EL (cell line): Measurements from ENCODE around the gene PABPN1L.
"Not testable (repeated sequence)": the region's sequence is repeated elsewhere in the genome, so short reads cannot be mapped to it uniquely, and the experiment has no call there.

Experiments
- DNase-seq: peaks from one replicate; pipeline ENCODE4 v3.0.0-alpha.2; 2016

The PABPN1L gene

DNA sequence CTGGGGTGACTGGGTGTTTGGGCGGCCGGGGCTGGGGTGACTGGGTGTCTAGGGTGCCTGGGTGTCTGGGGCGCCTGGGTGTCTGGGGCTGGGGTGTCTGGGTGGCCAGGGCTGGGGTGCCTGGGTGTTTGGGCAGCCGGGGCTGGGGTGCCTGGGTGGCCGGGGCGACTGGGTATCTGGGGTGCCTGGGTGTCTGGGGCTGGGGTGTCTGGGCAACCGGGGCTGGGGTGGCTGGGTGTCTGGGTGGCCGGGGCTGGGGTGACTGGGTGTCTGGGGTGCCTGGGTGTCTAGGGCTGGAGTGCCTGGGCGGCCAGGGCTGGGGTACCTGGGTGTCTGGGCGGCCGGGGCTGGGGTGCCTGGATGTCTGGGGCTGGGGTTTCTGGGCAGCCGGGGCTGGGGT, 41.3 kb downstream of the PABPN1L start:
- no peak for DNase-seq

DNA sequence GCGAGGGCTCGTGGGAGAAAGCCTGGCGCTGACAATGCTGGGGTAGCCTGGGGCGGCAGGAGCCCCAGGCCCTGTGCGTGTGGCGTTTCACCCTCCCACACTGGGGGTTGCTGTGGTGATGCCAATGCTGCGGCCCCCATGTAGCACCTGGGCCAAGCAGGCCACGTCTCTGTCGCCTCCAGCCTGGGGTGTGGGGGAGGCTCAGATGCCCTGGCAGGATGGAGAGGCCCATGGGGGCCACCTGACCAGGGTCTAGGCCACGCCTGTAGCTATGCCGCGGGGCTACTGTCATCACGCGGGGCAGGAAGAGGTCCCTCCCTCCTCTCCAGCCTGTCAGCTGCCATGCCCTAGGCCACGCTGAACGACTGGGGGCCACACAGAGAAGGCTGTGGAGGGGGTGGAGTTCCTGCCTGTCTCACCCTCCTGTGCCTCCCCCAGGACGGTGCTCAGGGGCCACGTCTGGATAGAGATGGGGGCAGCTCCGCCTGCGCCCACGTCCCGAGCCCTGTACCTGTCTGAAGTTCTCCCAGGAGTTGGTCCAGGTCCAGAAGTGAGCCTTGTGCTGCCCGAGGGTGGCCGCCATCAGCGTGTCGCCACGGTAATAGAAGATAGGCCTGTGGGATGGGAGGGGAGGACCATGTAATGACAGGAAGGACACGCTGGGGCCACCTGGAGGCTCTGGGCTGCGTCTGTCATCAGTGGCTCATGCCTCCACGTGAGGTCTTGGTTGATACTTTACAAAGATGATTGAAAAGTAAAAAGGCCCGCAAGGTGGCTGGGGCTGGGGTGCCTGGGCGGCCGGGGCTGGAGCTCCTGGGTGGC, 42.0 kb downstream of the PABPN1L start:
- no peak for DNase-seq

DNA sequence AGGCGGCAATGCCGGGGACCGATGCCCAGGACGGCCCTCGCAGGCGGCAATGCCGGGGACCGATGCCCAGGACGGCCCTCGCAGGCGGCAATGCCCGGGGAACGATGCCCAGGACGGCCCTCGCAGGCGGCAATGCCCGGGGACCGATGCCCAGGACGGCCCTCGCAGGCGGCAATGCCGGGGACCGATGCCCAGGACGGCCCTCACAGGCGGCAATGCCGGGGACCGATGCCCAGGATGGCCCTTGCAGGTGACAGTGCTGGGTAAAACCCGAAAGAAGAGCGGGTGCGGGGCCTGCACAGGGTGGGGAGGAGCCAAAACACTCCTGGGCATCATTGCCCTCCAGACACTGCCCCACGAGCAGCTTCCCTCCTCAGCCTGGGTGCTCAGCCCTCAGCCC, 42.8 kb downstream of the PABPN1L start:
- DNase-seq: not testable (repeated sequence)

DNA sequence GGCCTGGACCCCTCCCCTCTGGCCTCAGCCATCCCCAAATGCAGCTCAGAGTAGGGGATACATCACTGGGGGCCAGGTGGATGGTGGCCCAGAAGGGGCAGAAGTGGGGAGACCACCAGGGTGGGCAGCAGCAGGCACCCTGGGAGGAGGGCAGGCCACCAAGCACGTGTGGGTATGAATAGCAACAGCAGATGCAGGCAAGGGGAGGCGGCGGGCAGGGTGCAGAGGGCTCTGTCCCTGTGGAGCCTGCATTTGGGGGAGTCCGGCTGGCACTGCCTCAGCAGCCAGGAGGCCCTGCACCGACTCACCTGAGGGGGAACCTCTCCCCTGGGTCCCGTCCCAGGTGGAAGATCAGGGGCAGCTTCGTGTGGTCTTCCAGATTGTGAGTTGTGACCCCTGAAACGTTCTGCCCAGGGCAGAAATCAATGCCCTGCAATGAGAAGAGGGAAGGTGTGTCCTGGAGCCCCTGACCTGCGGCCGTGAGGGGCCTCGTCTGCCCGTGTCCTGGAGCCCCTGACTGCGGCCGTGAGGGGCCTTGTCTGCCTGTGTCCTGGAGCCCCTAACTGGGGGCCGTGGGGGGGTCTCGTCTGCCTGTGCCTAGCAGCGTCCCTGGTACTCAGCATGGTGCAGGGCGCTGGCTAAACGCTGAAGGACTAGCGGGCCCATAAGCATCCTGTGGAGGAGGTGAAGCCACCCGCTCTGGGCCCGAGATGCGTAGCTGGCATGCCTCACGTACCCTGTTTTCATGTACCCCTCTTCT, 44.0 kb downstream of the PABPN1L start:
- no peak for DNase-seq

DNA sequence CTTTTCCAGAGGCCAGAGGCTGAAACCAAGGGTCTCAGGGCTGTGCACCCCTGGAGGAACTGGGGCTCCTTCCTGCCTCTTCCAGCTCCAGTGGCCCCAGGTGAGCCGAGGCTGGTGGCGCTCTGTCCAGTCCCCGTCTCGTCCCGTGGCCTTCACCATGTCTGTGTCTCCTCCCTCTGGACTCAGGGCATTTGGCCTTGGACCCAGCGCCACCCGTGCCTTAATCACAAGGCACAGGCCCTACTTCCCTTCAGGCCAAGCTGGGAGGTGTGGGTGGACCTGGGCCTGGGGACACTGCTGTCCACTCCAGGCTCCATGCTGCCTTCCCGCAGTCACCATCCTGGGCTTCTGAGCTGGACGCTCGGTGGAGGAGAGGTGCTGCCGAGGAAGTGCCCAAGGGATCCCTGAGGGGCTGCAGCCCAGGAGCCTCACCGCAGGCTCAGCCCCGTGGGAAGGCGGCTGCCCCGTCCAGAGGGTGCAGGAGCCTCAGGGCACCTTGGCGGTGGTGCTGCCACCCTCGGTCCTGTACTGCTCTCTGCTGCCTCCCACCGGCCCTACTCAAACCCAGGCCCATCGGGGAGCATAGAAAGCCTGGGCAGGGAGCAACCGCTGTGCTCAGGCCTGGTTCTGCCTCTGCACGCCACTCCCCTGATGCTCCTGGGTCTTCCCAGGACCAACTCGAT, 45.2 kb downstream of the PABPN1L start:
- DNase-seq: no peak

DNA sequence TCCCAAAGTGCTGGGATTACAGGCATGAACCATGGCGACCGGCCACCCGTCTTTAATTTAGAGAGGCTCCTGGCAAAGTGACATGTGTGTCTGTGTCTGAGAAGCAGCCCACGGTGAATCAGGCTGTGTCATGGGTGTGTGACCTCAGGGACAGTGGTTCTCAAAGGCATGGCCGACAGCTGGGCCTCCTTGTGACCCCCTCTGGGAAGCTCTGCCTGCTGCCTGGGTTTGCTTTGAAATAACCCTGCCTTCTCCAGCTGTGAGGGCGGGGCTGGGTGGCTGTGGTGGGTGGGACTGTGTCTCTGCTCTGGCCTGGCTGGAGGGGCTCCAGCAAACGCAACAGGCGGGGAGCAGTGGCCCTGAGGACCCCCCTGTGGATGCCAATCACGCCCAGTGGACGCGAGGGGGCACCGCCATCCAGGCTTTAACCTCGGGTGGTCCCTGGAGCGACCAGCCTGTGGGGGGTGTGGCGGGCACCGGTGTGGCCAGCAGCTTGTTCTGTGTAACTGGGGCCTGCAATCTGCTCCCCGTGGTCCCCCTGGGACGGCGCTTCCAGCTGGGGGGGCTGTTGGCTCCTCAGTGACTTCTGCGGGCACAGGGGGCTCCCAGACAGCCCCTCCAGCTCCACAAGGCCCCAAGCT, 46.0 kb downstream of the PABPN1L start:
- DNase-seq: no peak

DNA sequence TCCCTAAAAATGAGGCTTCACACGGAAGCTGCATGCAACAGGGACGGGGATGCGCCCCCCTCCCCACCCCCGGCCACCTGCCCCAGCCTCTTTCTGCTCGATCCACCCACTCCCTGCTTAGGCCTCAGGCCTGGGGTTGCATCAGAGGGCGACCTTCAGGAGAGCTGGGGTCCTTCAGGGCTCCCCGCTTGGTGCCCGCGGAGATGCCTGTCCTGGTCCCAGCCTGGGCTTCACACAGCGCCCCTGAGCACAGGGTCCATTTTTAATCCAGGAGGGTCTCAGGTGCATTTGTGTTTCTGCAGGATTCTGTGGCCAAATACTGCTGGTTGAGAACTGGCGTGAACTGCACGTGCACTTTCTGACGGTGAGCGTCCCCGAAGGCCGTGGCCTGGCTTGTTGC, 47.3 kb downstream of the PABPN1L start:
- DNase-seq: no peak

DNA sequence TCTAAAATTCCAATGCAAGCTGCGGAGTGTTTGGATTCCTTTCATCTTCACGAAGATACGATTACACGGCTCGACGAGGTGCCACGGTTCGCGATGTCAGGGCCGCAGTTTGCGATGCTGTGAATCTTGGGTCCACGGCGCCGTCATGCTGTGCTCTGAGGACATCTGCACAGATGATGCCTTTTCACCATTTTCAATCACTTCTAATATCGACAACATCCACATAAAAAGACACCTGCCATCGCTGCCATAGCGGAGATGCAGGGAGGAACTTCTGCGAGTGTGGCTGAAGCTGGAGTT, 47.9 kb downstream of the PABPN1L start:
- DNase-seq: no peak

DNA sequence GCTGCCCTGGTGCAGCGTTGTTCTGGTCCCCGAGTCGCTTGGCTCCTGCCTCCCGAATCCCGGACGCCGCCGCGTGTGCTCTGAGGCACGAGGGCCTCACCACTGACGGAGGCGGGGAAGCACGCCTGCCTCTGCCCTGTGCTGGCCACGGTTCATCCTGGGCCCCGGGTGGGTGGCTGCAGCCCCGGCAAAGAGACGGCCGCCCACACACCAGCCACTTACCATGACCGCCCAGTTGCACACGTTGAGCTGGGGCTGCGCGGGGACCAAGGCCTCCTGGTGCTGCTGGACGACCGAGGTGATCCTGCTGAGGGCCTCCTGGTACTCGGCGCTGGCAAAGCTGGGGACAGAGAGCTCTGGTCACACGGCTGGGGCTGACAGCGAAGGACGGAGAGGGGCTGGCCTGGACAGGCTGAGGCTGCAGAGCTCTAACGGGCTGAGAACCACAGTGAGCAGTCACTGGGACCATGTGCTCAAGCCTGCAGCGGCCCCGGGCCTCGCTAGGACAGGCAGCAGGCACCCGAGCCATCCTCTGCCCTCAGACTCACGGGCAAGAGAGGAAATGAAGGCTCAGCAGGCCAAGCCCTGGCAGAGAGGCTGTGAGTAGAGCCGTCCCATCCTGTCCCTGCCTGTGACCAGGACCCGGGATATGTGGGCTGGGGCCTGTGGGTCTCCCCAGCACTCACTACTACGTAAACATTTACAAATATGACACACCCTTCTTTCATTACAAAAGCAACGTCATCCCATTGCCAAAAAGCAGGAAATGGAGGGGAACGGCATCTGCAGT, 48.5 kb downstream of the PABPN1L start:
- DNase-seq: no peak

DNA sequence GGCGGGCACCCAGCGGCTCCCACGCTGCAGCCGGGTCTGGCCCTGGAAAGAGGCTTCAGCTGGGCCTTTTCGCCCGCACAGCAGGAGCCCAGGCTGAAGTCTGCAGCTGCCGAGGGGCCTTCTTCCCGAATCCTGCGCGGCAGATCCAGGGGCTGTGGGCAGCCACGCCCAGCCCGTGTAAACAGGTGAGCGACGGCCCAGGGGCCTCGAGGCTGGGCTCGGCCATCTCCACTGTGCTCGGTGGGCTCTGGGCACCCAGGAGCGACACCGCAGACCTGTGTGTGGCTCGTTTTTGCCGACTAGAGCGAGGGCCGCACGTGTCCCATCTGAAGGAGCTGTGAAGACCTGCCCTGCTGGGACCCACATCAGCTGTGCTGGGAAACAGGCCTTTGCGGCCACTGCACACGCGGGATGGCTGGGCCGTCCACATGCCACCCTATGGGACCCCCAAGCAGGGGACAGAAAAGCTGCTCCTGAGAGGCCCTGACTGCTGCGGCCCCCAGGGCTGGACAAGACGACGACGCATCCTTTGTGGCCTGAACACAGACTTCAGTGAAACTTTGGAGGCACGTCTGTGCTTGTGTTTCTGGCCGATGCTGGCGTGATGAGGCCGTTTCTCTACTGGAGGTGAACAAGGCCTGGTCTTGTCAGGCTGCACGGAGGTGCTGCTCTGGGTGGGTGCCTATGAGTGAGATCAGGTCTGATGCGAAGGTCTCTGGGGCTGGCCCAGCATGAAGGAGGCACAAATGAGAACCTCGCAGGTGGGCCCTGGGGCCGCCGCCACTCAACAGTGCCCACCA, 49.5 kb downstream of the PABPN1L start:
- DNase-seq: no peak

DNA sequence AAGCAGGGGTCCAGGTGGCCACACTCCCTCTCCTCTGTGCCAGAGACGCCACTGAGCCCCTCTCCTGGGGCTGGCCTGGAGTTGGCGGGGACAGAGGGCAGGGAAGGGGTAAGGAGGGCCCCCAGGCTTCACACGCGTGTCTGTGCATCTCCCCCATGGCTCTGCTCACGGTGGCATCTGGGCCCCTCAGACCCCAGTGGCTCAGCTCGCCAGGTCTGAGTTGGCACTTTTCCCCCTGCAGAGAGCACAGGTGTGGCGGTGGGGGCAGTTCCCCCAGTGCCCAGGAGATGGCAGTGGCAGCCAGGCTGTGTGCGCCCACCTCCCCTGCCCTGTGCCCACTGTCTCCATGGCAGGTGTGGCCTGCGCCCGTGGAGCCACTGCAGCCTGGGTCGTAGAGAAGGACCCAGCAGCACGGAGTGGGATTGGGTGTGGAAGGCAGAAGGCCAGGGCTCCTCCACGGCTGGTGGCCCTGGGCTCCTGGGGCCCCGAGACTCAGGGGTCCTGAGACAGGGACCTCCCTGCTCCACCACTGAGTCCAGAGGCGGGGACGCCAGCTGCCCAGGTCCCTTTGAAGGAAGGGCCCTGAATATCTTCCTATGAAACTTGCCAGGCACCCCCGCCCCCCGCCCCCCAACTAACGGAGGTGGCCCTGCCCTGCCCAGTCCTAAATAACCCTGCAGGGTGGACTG, 50.4 kb downstream of the PABPN1L start:
- DNase-seq: no peak

DNA sequence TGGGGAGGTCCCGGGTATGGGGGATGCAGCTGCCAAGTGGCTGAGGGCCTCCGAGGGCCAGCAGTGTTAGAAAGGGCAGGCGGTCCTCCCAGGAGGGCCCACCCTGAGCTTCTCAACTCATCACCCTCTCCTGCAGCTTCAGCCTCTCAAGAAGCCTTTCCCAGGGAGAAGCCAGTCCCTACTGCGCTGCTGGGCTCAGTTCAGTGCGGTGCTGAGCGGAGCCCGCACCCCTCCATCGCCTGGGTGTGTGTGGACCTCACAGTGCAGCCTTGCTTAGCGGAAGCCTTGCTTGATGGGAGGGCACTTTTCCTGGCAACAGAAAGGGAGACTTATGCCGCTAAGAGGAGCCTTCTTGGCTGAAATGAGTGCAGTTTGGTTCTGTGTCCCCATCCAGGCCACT, 51.2 kb downstream of the PABPN1L start:
- DNase-seq: no peak

DNA sequence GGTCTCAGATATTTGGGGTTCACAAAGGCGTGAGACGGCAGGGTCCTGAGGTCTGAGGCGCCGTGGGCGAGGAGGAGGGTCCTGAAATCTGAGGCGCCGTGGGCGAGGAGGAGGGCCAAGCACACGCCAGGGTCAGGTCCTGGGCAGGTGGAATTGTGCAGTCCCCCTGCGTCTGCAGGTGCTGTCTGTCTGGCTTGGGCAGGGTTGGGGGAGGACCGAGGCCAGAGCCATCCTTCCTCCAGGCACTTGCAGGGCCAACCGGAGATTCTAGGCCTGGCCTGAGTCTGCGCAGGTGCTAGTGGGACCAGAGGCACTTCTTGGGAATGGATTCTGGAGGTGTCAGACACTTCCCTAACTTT, 52.3 kb downstream of the PABPN1L start:
- DNase-seq: no peak
